CD4-positive, alpha-beta T cell treated with Interleukin-6 at 100 ng/mL for 8 hours (primary cell): Measurements from ENCODE around the gene EOGT.
A peak's percentile ranks its signal among the peaks of the same experiment; 100 is the strongest.

ENCODE experiments used
- DNase-seq: peaks from one replicate; pipeline ENCODE4 v3.0.0-alpha.2; 2020; ENCODE audit warnings: mixed read lengths, low spot score

The EOGT gene

GRCh38 chr3:69013253-69014021, at the start of gene EOGT:
EOGT (minus strand) TSS chr3:69013684; CDS start chr3:69009846, 3,838 bp downstream.
- DNase-seq = peak; percentile 75

GRCh38 chr3:69059688-69060087, 46.2 kb upstream of the EOGT start:
- DNase-seq = no peak

- no peak for DNase-seq
Measured at GRCh38 chr3:69058947-69059224, 45.4 kb upstream of the EOGT start.

GRCh38 chr3:69058180-69058946, 44.9 kb upstream of the EOGT start:
- DNase-seq = peak; percentile 49

GRCh38 chr3:69052472-69052898, 39.0 kb upstream of the EOGT start:
- no peak for DNase-seq

- DNase-seq = peak; percentile 98
Measured at GRCh38 chr3:69051756-69052471, 38.4 kb upstream of the EOGT start, which contains the start of gene TMF1. TMF1 (minus strand) TSS chr3:69052333; CDS start chr3:69052086, 247 bp downstream.

- no peak for DNase-seq
Measured at GRCh38 chr3:69048990-69049389, 35.5 kb upstream of the EOGT start.

- DNase-seq = no peak
Measured at GRCh38 chr3:69044608-69045007, 31.1 kb upstream of the EOGT start.

GRCh38 chr3:69033470-69033869, 20.0 kb upstream of the EOGT start:
- no peak for DNase-seq

- no peak for DNase-seq
Measured at GRCh38 chr3:69032737-69033136, 19.3 kb upstream of the EOGT start.

GRCh38 chr3:69032142-69032541, 18.7 kb upstream of the EOGT start:
- no peak for DNase-seq

GRCh38 chr3:69031635-69032034, 18.2 kb upstream of the EOGT start:
- DNase-seq = no peak

- no peak for DNase-seq
Measured at GRCh38 chr3:69020857-69021256, 7.4 kb upstream of the EOGT start.

- DNase-seq = no peak
Measured at GRCh38 chr3:69020424-69020823, 6.9 kb upstream of the EOGT start.

GRCh38 chr3:69016901-69017300, 3.4 kb upstream of the EOGT start:
- DNase-seq = no peak

GRCh38 chr3:69016102-69016501, 2.6 kb upstream of the EOGT start:
- DNase-seq = no peak

GRCh38 chr3:69014022-69014580, 617 bp upstream of the EOGT start:
- DNase-seq = no peak

GRCh38 chr3:69012800-69013252, 658 bp downstream of the EOGT start:
- DNase-seq = no peak

GRCh38 chr3:69012100-69012799, 1.2 kb downstream of the EOGT start:
- no peak for DNase-seq

GRCh38 chr3:69011096-69011730, 2.3 kb downstream of the EOGT start:
- DNase-seq = no peak
